Mesenteric fat pad (tissue), 1 donor: ENCODE data around the gene IFIT5. TPM values are rescaled to one million over a fixed set of nuclear protein-coding genes. Genes with fewer than 3 reads are reported as not detected.
"Not testable (repeated sequence)": the region's sequence is repeated elsewhere in the genome, so short reads cannot be mapped to it uniquely, and the experiment has no call there.

Source experiments
- DNase-seq: peaks from one replicate; pipeline ENCODE4 v3.0.0-alpha.2; 2020; ENCODE audit warnings: low spot score
- total RNA-seq: library from RNA; stranded (reverse); fragmentation: NEBNext Ultra II Directional; extraction: Animal tissue kit (Norgen Biotek cat#: 25700); gene quantifications from one replicate; pipeline ENCODE4 v1.2.1, GENCODE V29; 2021
- donor health status: DM: yes; HTN: yes; CAD: no.

Gene IFIT5
- total RNA-seq, 1 donor from 2014 or later = 18.3 TPM

DNA sequence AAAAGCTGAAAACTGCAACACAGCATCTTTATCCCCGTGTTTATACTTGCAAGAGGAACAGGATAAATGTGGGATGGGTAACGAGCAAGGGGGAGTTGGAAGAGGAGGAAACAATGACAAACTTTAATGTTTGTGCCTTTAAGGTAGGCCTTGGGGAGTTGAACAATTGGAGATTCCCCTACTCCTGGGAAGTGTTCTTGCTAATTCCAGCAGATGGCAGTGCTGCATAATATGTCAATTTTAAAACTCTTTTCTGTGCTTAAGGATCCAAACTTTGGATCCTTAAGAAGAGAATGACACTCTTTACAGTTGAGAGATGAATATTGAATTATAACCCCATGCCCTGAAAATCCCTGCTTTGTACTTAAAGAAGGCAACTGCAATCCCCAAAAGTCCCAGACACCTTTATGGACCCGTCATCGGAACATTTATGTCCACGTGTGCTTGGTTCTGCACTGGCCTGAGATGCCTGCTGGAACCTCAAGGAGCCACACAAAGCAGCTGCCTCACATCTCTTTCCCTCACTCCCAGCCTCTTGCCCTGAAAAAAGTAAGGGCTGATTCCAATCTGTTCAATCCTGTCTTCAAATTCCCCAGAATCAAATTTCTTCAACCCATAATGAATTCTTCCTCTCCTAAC lies 12.0 kb downstream of the IFIT5 start:
- no peak for DNase-seq

DNA sequence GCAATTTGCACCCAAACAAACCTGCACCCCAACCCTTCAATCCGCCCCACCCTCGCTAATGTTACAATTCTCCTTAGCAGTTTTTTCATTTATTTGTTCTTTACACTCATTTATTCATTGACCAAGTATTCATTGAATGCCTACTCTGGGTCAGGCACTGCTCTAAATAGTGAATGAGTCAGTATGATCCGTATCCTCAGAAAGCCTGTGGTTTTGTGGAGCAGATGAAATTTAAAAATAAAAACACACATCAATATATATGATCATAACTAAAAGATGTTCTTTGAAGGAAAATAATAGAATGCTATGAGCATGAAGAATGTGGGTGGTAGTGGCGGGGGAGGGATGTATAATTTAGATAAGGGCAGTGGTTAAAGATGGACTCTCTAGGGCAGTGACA lies 13.3 kb downstream of the IFIT5 start:
- DNase-seq = no peak

DNA sequence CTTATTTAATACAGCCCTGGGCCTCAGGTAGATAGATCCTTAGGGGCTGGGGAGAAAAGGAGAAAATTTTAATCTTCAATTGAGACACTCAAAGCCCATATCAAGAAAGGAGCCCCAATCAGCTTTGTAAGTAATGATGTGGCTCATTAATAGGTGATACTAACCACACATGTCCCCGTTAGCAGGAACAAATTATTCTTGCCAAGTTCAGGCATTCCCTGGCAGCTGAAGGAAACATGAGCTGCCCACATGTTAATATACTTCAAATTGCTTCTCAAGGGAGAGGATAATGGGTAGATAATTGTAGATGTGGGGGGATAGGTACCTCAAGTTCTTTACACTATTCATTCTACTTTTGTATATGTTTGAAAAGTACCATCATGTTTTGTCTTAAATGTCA lies 14.5 kb downstream of the IFIT5 start:
- no peak for DNase-seq

DNA sequence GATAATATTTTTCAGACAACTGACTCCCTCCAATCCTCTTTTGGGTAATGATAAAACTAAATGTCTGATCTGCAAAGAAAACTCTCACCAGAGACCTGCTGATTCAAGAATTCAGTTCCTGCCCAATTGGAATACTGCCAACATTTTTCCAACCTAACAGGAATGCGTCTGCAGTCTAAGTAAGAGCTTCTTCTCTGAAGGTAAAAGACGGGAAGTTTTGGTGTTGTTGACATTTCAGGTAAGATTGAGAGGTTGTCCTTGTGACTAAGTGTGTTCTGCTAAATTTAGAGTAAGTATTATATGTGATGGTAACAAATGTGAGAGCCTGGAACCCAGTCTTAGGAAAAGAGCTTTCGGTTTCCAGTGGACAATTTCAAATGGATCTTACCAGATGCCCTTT lies 17.6 kb downstream of the IFIT5 start:
- no peak for DNase-seq

DNA sequence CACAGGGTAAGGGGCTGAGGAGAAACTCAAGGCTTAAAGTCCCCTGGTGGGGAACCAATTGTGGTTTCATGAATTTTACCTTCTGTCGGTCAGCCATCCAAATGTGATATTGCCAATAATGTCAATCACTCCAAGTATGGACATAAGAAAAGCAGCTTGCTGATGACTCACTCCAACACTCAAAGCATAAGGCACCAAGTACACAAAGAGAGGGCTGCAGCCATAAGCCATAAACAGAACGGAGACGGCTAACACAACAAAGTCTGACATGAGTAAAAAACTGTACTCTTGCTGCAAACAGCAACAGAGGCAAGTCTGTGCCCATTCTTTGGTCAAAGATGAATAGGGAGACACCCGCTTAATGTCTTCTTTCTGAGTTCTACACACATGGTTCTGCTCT lies 24.2 kb downstream of the IFIT5 start:
- no peak for DNase-seq

DNA sequence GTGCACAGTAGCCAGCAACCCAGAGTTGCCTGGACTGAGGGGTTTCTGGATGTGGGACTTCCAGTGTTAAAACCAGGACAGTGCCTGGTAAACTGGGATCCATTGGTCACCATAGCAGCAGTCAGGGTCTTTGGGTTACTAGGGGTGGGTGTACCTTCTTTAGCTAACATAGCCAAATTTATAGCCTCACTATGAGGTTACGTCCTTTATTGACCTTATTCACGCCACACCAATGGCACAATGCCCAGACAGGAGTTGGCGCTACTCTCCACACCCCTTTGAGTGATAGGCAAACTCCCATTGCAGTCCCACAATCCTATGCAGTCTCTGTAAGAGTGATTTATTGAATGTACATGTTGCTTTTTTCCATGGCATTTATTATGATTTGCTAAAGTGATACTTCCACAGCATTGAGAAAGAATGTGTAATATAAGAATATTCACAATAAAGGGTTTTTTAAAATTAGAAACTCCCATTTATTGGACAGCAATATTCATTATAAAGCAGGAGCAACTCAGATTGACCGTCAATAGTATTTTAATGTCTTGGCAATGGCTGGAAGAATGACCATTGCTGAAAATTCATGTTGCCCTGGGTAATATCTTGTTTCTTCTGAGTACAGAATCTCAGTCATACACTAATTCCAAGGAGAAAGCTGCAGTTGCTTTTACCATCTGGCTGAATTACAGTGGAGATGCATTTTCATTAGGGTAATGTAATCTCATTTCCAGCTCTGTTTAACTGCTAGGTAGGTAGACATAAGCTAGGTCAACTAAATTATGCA lies 26.1 kb downstream of the IFIT5 start:
- no peak for DNase-seq

DNA sequence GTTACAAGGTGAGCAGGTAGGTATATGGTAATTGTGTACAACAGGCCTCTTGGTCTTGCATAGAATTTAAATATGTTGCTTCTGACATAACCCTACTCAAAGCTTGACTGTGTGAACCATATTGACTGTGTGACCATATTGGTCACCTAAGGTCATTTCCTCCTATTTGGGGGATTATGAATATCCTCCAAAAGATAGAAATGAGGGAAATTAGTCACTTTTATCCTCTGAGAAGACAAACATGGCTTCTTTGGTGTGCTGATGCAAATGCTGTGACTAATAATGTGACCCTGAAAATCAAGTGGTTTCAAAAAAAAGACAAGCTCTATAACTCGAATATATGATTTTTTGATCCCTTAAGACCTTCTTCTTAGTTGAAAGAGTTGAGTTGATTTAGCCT lies 27.9 kb downstream of the IFIT5 start:
- DNase-seq = no peak

DNA sequence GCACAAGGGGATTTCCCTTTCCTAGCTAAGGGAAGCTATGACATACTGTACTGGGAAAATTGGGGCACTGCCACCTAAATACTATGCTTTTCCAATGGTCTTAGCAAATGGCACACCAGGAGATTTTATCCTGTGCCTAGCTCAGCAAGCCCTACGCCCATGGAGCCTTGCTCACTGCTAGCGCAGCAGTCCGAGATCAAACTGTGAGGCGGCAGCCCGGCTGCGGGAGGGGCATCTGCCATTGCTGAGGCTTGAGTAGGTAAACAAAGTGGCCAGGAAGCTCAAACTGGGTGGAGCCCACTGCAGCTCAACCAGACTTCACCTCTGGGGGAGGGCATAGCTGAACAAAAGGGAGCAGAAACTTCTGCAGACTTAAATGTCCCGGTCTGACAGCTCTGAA lies 30.5 kb downstream of the IFIT5 start:
- not testable (repeated sequence) for DNase-seq

DNA sequence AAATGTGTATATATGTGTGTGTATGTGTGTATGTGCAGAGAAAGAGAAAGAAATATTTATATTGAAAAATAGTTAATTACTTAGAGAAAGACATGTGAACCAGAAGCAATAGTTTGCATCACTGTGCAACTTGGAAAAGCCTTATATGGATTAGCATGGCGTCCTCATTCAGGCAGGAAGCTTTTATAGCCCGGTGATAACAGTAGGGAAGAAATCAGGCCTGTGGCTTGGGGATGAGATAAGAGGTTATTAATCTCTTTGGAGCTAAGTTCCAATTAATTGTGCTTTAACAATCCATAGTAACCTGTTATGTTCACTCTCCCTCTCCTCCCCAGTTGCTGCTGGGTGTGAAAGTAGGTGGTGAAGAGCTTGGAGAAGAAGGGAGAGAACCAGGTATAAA lies 36.5 kb downstream of the IFIT5 start:
- DNase-seq = no peak

DNA sequence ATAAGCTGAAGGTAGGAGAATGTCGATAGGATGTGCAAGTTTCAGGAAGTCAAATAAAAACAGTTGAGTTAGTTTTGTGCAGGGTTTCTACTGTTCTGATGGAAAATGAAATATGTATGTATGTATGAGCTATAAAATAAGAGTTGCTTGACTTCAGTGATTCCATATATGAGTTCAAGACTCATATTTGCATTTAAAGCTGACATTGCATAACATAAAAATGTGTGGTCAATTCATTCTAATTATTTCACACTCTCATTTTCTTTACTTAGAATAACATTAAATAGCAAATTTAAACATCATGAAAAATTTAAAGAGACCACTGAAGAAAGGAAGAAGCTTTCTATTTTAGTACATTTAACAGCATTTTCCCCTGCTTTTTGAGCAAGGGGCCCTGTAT lies 37.8 kb downstream of the IFIT5 start:
- DNase-seq = no peak

DNA sequence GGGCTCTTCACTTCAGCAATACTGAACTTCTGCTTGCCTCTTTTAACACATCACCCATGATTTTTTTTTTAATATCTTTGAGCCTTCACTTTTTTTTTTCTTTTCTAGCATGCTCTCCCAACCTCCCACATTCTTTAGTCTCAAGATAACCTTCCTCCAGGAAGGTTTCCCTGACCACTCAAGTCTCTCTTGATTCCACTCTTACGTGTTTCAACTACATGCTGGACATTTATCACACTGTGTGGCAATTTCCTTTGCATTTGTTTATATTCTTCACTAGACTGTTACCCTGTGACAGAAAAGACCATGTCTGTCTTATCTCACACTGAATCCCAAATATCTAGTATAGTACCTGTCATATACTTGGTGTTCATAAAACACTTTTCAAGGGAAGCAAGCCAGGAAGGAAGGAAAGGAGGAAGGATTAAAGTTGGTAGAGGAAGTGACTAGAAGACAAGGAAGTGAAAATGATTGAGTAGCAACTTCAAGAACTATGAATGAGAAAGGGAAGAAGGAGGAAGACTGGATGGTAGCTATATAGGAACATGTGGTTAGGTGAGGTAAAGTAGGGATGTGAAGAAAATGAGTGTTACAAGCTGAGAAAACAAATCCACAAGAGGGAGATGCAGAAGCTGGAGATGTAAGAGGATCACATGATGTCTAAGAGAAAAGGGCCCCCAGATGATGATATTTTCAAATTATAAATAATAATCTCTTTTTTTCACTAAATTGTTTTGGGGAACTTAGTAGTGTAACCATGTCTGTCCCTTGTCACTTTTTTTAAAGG lies 40.4 kb downstream of the IFIT5 start:
- no peak for DNase-seq

DNA sequence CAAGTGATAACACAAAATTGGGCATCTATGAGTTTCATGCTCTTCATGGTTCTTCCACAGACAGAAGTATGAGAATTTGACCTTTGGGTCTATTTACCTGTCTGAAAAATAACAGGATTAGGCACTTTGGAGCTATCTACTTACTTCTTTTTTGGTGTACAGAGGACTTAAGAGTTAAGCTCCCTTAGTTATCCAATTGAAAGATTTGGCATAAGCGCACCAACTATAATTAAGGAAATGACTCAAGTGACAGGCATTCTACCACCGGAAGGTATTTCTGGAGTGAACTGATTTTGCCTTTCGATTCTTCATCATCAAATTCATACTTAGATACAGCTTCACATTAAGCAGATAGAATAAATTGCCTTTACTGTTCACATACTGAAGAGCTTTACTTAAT lies 43.9 kb downstream of the IFIT5 start:
- DNase-seq = no peak

DNA sequence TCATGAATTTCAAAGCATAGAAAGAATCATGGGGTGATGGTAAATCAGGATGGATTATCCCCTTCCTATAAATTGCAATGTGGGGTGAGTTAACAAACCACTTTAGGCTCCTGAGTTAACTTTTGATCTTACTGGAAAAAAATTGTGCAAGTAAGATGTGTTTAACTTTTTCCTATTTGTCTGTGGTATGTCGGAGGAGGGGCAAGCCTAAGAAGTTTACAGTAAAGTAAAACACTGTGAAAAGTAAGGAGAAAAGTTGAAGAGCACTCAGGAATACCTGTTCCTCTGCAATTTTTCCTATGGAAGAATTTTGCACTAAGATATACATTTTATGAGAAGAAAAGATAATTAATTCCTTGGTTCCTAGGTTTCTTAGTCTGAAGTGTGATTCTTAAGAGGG lies 44.4 kb downstream of the IFIT5 start:
- no peak for DNase-seq

DNA sequence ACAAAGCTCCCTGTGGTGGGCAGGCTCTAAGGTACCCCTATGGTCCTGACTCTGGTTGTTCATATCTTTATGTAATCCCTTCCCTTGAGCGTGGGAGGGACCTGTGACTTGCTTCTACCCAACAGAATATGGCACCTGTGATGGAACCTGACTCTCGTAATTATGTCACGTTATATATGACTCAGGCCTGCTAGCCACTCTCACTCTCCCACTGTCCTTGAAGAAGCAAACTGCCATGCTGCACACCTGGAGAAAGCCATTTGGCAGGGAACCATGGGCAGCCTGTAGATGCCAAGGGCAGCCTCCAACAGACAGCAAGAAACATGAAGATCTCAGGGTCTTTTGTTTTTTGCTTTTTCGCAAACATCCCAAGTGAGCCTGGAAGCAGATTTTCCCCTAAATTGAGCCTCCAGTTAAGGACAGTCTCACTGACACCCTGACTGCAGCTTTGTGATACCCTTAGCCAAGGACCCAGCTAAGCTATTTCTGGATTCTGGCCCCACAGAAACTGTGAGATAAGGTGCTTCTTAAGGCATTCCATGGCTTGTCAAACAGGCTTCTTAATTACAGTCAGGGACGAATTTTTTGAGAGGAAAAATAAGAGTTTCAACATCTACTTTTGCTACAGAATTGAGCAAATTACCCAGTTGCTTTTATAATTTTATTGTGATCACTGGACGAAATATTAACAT lies 49.6 kb downstream of the IFIT5 start:
- no peak for DNase-seq

DNA sequence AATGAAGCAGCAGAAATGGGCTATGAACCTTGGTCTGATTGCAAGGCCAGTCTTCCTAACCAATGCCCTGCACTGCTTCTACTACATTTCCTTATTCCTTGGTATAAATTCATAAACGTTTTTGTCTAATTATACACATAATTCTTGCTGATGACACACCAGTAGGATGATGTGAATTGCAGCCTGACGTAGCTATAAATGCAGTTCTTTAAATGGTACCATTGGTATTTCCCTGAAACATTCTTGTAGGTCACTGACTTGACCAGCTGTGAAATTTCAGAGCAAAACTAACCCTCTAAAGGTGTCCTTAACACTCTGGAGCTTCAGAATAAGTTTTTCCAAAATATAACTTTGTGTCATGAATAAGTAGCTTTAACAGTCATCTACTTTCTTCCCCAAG lies 50.8 kb downstream of the IFIT5 start:
- DNase-seq = no peak

DNA sequence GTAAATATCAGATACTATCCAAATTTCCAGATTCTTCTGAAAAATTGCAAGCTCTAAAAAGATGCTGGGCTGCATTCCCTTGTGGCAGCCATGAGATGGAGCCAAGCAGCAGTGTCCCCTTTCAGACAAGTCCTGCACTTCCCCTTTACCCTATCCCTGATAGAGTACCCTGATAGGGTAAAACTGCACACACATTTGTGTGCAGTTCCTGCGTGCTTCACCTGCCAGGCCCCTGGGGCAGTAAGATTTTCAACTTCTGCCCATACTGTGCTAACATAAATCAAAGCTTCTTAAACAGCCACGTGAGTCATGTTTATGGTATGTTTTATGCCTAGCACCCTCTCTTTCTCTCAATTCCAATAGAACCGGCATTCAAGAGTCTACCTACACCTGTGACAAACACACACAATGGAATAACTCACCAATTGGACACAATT lies 52.2 kb downstream of the IFIT5 start:
- DNase-seq = no peak

DNA sequence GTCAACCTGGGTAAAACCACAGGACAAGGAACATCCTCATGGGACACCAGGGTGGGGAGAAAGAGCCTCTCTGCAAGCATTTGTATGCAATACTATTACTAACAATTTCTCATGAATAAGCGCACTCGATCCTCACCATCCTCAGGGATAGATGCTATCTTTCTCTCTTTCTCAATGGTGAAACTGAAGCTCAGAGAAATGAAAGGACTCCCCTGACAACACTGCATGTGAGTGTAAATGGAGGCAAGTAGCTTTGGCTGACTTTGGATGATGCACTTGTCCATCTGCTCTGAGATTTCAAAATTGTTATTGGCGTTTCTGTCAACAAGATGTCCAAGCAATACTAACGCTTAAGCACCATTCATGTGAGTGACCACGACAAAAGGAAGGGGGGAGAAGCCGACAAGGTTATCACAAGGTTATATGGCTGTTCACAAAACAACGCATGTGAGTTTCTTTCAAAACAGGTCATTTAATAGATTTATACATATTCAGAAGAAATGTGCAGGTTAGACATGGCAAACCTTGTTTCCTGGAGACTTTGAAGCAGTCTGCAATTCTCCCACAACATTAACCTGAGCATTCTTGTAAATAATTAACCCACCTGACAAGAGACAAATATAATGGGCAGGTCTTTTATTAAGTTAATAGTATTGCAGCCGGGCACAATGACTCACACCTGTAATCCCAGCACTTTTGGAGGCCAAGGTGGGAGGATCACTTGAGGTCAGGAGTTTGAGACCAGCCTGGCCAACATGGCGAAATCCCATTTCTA lies 54.0 kb downstream of the IFIT5 start:
- no peak for DNase-seq

DNA sequence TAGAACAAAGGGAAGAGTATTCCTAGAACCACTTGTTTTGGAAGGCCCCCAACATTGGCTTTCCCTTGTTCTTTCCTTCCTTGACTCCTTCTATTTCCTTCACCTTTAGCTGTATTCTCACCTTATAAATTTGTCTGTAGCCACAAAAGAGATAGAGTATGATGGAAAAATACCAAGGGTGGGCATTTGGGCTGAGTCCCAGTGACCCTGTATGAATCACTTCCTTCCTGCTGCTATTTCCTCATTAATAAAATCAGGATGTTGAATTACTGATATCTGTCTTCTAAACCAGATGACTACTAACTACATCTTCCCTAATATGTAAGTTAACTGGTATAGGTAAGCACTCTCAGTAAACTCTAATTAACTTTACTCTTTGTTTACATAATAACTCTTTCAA lies 55.1 kb downstream of the IFIT5 start:
- no peak for DNase-seq
